Transverse colon (tissue), 4 donors: ENCODE data around the gene GPR39. TPM values are rescaled to one million over a fixed set of nuclear protein-coding genes. Genes with fewer than 3 reads are reported as not detected.

ENCODE experiments used
- DNase-seq: peaks from one replicate; pipeline ENCODE4 v3.0.0-alpha.2; 2019
- H3K27ac ChIP-seq, 4 donors: fragments of 200-600 bp; sonication (generic); 2 replicates each; pipeline ENCODE4 v1.5.1; 2016 to 2018; ENCODE audit warnings: inconsistent platforms in 4 of 4
- H3K27me3 ChIP-seq: fragments of 200-600 bp; sonication (generic); 2 replicates; pipeline ENCODE4 v1.5.1; 2017; ENCODE audit warnings: inconsistent platforms
- H3K36me3 ChIP-seq, 4 donors: fragments of 200-600 bp; sonication (generic); 2 replicates each; pipeline ENCODE4 v1.5.1; 2017 to 2019; ENCODE audit warnings: inconsistent platforms in 4 of 4
- H3K4me1 ChIP-seq, 4 donors: fragments of 200-600 bp; sonication (generic); 2 replicates each; pipeline ENCODE4 v1.5.1; 2017 to 2020; ENCODE audit warnings: inconsistent platforms in 4 of 4
- H3K4me3 ChIP-seq, 4 donors: fragments of 200-600 bp; sonication (generic); 1 replicate in 1 of 4; 2 replicates in 3 of 4; pipeline versions ENCODE4 v1.5.1 to v1.6.1; 2017 to 2019; ENCODE audit warnings: inconsistent platforms in 4 of 4
- H3K9me3 ChIP-seq, 2 donors: fragments of 200-600 bp; sonication (generic); 2 replicates each; pipeline ENCODE4 v1.5.1; 2017 to 2019; ENCODE audit warnings: inconsistent platforms in 2 of 2
- EP300 ChIP-seq: sonication (generic); formaldehyde crosslinking; IDR thresholded peaks from one replicate; pipeline ENCODE4 v1.6.1; 2017; ENCODE audit warnings: antibody characterized with exemption, low read depth
- POLR2A ChIP-seq: fragments of 450-650 bp; IDR thresholded peaks from one replicate; pipeline ENCODE4 v1.6.1; 2016; ENCODE audit warnings: antibody characterized with exemption, mild to moderate bottlenecking, moderate library complexity
- POLR2AphosphoS5 ChIP-seq, 3 donors: sonication (generic); formaldehyde crosslinking; IDR thresholded peaks; one replicate each; pipeline ENCODE4 v1.6.1; 2016; ENCODE audit warnings: antibody characterized with exemption in 3 of 3
- WGBS, 2 donors: methylation state at CpG; one replicate each; pipeline ENCODE4 v1.1.5; 2018; ENCODE audit warnings: low coverage in 1 of 2; 5-methylcytosine and 5-hydroxymethylcytosine counted together
- in situ Hi-C, 4 donors: fragments of 200-750 bp; cut with MboI; loops; one replicate each; pipeline versions ENCODE4 v1.15.0 to v1.15.1; 2017; ENCODE audit warnings: low sequenced_read_pairs in 3 of 4, low pct_ligation_motif_present in 1 of 4, low pct_unique_long_range_greater_than_20kb in 1 of 4
- intact Hi-C: fragments of 100-400 bp; cut with DNase I; formaldehyde crosslinking; loops from one replicate; pipeline ENCODE4 v1.15.1; 2023; ENCODE audit warnings: low total_unique reads
- total RNA-seq, 4 donors: library from RNA; depleted of rRNA; stranded (reverse); fragments of >200 nt; gene quantifications; one replicate each; pipeline ENCODE4 v1.1.0, GENCODE V29; 2016
- TF ChIP-seq, protein P1 (sequence below), 5 experiments: fragments of 200-600 bp in 3 of 5; fragments of 450-650 bp in 2 of 5; sonication (generic) in 3 of 5; IDR thresholded peaks; 1 replicate in 2 of 5; 2 replicates in 3 of 5; pipeline ENCODE4 v1.5.1; 2016 to 2017; ENCODE audit warnings: antibody characterized with exemption in 5 of 5, inconsistent platforms in 3 of 5, mild to moderate bottlenecking in 2 of 5, moderate library complexity in 1 of 5

Gene GPR39
- total RNA-seq, 4 donors from 2014 or later: 26.3 to 85.3 (median 39.6) TPM

DNA sequence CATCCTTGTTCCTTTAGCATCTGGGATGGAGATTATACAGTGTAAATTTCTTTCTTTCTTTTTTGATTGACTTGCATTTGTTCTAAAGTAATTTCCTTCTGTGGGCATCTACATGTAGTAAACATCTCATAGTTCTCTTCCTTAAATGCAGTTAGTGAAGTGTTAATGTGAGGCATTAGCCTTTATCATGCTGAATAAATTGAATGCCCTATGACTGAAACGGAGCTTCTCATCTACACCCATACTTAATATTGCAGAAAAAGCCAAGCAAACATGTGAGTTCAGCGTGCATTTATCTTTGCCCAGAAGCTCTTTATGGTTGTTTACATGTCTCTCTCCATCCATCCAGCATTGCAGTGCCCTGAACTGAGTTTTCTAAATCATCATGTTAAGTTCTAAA lies 195.1 kb downstream of the GPR39 start:
- Histone ChIP-seq H3K9me3 (no peaks in the 10 kb centered on the region), H3K36me3 (no peaks in the 10 kb centered on the region), H3K27me3 (no peaks in the 10 kb centered on the region), H3K4me3 (no peak overlapping the region), H3K4me1 (peaks cover 0 to under 1% (median 0%) of the 10 kb centered on the region in 4 donors), H3K27ac (no peak overlapping the region)
- WGBS, 2 donors: 56 to 95% methylated on average over 2 of the region's 2 CpGs
- in situ Hi-C loops (no loop called here), intact Hi-C loops (no loop called here)
- DNase-seq: no peak
- TF ChIP-seq POLR2AphosphoS5 (IDR thresholded peaks at IDR 0.05): no peak
- no peak for TF ChIP-seq POLR2A

DNA sequence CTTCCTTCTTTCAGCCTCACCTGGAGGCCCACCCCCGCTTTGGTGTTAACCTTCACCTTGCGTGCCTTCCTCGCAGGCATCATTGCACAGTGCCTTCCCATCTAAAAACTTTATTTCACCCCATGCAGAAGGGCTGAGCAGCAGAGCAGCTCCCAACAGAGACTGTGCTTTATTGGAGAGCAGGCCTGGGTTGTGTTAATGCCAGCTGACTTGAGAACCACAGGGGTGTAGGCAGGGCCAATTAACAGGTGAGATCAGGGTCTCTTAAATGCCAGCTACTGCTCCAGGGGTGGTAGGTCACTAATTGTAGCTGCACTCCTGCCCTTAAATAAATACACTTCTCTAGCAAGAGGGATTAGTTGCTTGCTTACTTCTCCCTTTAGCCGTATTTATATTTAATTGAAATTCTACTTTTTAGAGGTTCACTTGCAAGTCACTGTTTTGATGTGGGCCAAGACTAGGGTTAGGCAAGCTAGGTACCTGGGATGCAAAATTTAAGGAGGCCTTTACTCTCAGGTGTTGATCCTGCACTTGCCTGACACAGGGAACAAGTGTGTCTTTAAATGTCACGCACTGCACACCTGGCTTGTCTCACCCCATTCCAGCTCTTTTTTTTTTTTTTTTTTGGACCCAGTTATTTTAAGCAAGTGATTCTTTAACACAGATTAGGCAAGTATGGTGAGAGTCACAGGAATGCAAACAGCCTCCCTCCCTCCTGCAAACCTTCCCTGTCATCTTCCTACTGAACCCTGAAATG lies 198.9 kb downstream of the GPR39 start:
- no peak for DNase-seq
- WGBS, 2 donors: 76 to 91% methylated on average over 4 to 5 of the region's 5 CpGs
- Histone ChIP-seq H3K27ac (no peak overlapping the region), H3K4me1 (peaks cover 0 to 4% (median 0%) of the 10 kb centered on the region in 4 donors), H3K4me3 (no peak overlapping the region), H3K36me3 (no peaks in the 10 kb centered on the region), H3K9me3 (no peaks in the 10 kb centered on the region), H3K27me3 (no peaks in the 10 kb centered on the region)
- TF ChIP-seq POLR2AphosphoS5 (IDR thresholded peaks at IDR 0.05) (no peak), EP300 (no peak), POLR2A (no peak)
- TF ChIP-seq, protein P1, sequence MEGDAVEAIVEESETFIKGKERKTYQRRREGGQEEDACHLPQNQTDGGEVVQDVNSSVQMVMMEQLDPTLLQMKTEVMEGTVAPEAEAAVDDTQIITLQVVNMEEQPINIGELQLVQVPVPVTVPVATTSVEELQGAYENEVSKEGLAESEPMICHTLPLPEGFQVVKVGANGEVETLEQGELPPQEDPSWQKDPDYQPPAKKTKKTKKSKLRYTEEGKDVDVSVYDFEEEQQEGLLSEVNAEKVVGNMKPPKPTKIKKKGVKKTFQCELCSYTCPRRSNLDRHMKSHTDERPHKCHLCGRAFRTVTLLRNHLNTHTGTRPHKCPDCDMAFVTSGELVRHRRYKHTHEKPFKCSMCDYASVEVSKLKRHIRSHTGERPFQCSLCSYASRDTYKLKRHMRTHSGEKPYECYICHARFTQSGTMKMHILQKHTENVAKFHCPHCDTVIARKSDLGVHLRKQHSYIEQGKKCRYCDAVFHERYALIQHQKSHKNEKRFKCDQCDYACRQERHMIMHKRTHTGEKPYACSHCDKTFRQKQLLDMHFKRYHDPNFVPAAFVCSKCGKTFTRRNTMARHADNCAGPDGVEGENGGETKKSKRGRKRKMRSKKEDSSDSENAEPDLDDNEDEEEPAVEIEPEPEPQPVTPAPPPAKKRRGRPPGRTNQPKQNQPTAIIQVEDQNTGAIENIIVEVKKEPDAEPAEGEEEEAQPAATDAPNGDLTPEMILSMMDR (IDR thresholded peaks at IDR 0.05): no peak
- in situ Hi-C loops: no loop called here
- intact Hi-C loops: no loop called here

DNA sequence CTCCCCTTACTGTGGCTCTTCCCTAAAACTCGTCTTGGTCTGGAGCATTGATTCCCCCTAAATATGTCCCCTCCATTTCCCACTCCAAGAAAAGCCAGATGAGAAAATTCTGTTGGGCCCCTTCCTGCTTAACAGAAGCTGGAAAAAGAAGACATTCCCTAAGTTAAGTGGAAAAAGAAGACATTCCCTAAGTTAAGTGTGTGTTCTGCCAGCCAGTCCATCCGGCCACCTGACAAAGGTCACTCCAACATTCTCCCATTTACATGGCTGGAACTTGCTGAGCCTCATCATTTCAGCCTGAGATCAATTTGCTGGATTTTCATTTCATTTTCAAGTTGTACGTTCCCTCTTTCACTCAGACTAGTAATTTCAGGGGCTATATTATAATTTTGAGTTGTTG lies 201.4 kb downstream of the GPR39 start:
- Histone ChIP-seq H3K4me3 (no peak overlapping the region), H3K27me3 (no peaks in the 10 kb centered on the region), H3K36me3 (no peaks in the 10 kb centered on the region), H3K27ac (no peak overlapping the region), H3K9me3 (no peaks in the 10 kb centered on the region), H3K4me1 (peaks cover 0 to 4% (median 0%) of the 10 kb centered on the region in 4 donors)
- WGBS, 2 donors: 72 to 74% methylated on average over 3 of the region's 3 CpGs
- TF ChIP-seq POLR2AphosphoS5 (IDR thresholded peaks at IDR 0.05): no peak
- TF ChIP-seq EP300: no peak
- TF ChIP-seq POLR2A: no peak
- TF ChIP-seq, protein P1 (IDR thresholded peaks at IDR 0.05): no peak
- intact Hi-C loops: loop anchor here (1.0 kb wide), 1 partner anchor 36 kb away; no protein-coding TSS in a partner anchor
- DNase-seq: no peak
- in situ Hi-C loops: no loop called here

DNA sequence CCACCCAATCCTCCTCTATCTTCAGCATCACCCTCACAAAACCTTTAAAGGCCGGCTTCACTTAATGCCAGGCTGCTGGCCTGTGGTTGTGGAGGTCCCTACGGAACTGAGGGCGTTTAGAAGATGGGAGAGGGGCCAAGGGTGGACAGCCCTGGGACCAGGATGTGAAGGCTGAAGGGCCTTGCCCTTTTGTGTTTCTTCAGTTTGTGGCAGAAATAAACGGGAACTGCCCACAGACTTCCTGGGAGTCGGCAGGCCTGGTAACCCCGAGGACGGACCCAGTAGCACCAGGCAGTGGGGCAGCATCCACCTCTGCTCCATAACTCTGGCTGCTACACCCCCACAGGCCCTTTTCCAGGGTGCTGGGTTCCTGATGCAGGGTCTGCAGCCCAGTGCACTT lies 202.1 kb downstream of the GPR39 start:
- H3K27ac ChIP-seq: no peak overlapping the region
- WGBS, 2 donors: 90% methylated on average over 7 of the region's 7 CpGs; no CpG with 5 or more reads in 1 of the 2 donors
- H3K27me3 ChIP-seq: no peaks in the 10 kb centered on the region
- TF ChIP-seq, protein P1 (IDR thresholded peaks at IDR 0.05): no peak
- TF ChIP-seq EP300 (no peak), POLR2A (no peak), POLR2AphosphoS5 (IDR thresholded peaks at IDR 0.05) (no peak)
- no peak overlapping the region for H3K4me3 ChIP-seq
- in situ Hi-C loops: no loop called here
- DNase-seq: no peak
- peaks cover 0 to 4% (median 0%) of the 10 kb centered on the region in 4 donors for H3K4me1 ChIP-seq
- no peaks in the 10 kb centered on the region for H3K36me3 ChIP-seq
- no peaks in the 10 kb centered on the region for H3K9me3 ChIP-seq
- intact Hi-C loops: loop anchor here (1.0 kb wide), 1 partner anchor 36 kb away; no protein-coding TSS in a partner anchor
